ENCODE measurements around the gene GFOD1.

DNA sequence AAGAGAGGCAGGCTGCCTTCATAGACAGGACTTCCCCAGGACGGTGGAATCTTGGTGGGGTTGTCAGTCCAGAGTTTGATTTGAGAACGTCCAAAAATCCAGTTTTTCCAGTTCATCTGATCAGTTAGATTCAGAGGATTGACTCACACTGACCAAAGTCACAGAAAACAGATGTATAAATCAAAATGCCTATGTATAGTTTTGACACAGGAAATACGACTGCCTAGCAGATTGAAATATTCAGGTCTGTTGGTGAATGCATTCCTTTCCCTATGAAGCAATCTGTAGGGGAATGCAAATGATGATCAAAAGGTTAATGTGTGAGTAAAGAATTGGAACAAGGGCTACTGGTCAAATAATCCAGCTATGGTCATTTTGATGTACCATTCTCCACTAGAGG, 29.7 kb upstream of the GFOD1 start:
- no peak for TF ChIP-seq POLR2A (IDR thresholded peaks at IDR 0.05; ENCODE audit: low read depth, low read length)
- TF ChIP-seq POLR2AphosphoS5 (IDR thresholded peaks at IDR 0.05; ENCODE audit: low read depth, low read length), result no peak
- no peak for TF ChIP-seq TAF1 (IDR thresholded peaks at IDR 0.05; ENCODE audit: borderline replicate concordance, low read depth, low read length)

Data from GM12892 (cell line).